AG09319 (cell line): ENCODE measurements around the gene LY86.

Source experiments
- DNase-seq: peaks from one replicate; pipeline ENCODE4 v3.0.0-alpha.2; 2010; ENCODE audit warnings: low read depth; ENCODE audit errors: extremely low read depth
- TF ChIP-seq, protein P1 (sequence below): IDR thresholded peaks from 2 replicates; pipeline ENCODE4 v1.5.1; 2011; ENCODE audit warnings: low read depth, mild to moderate bottlenecking, inconsistent platforms, low read length, moderate library complexity

Gene LY86

GRCh38 chr6:6651335-6651734 is 62.8 kb downstream of the LY86 start:
- no peak for DNase-seq

DNA sequence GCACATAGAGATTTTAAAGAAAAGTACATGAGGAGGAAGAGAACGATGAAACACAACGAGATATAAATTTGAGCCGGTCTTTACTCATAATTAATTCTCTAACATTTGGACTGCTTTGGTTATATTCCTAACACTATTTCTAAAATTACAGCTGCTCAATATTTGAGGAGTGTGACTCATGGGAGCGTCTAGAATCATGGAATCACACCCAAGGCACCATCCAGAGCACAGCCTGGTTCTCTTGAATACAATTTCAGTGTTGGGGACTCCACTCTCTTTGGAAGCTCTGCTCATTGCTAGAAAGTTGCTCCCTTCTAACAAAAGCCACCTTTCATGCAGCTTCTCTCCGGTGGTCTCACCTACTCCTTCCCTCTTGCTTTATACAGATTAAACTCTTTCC is 64.4 kb downstream of the LY86 start:
- DNase-seq = no peak
- TF ChIP-seq, protein P1, sequence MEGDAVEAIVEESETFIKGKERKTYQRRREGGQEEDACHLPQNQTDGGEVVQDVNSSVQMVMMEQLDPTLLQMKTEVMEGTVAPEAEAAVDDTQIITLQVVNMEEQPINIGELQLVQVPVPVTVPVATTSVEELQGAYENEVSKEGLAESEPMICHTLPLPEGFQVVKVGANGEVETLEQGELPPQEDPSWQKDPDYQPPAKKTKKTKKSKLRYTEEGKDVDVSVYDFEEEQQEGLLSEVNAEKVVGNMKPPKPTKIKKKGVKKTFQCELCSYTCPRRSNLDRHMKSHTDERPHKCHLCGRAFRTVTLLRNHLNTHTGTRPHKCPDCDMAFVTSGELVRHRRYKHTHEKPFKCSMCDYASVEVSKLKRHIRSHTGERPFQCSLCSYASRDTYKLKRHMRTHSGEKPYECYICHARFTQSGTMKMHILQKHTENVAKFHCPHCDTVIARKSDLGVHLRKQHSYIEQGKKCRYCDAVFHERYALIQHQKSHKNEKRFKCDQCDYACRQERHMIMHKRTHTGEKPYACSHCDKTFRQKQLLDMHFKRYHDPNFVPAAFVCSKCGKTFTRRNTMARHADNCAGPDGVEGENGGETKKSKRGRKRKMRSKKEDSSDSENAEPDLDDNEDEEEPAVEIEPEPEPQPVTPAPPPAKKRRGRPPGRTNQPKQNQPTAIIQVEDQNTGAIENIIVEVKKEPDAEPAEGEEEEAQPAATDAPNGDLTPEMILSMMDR = no peak

More at GRCh38 chr6:6651335-6651734, 62.8 kb downstream of the LY86 start:
- TF ChIP-seq, protein P1 = no peak

GRCh38 chr6:6654599-6655575 is 66.4 kb downstream of the LY86 start:
- TF ChIP-seq, protein P1 = no peak
- DNase-seq = no peak

- DNase-seq = no peak
Observed at GRCh38 chr6:6655805-6656251, 67.3 kb downstream of the LY86 start.

DNA sequence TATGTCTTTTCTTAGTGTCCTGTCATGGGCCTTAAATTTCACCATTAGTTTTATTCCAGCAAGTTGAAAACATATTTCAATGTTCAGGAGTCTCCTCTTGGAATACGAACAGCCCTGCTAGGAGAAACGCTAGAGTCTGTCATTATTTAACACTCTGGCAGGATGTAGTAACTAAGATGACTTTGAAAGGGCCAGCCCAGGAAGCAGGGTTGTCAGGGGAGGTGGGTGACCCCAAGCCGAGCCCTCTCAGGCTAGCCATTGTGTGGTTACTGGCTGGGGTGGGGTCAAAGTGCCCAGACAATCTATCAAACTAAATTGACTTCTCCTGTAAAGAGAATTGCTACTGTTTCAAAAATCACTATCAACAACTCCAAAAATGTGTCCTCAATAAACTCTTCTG is 67.8 kb downstream of the LY86 start:
- TF ChIP-seq, protein P1 = no peak

More at GRCh38 chr6:6655805-6656251, 67.3 kb downstream of the LY86 start:
- TF ChIP-seq, protein P1 = no peak

GRCh38 chr6:6657085-6657819 is 68.7 kb downstream of the LY86 start:
- no peak for DNase-seq
- TF ChIP-seq, protein P1 = no peak

More for the DNA sequence above, 67.8 kb downstream of the LY86 start:
- no peak for DNase-seq
